Heart left ventricle (tissue), 13 donors: ENCODE results near the gene CAPN12.

Experiments
- CTCF ChIP-seq, 12 donors: fragments of 200-600 bp; sonication (generic) in 4 of 12; IDR thresholded peaks; one replicate each; pipeline versions ENCODE4 v1.5.0 to v1.8.0; 2018 to 2022; ENCODE audit warnings: antibody characterized with exemption in 12 of 12, mild to moderate bottlenecking in 5 of 12
- POLR2A ChIP-seq, 2 donors: fragments of 450-650 bp; IDR thresholded peaks; one replicate each; pipeline ENCODE4 v1.6.1; 2017; ENCODE audit warnings: antibody characterized with exemption in 2 of 2, mild to moderate bottlenecking in 2 of 2, moderate library complexity in 2 of 2
- donor health status: ischemic (EF 13 %, LVEDD 7.1; RV severe dilation, severe dysfunction).
- donor health status: DM: no; HTN: yes; CAD: no.
- donor health status: DM: no; HTN: no; CAD: no.
- donor health status: ischemic (EF 25% LVEDD 6.9; RV normal size, moderate dysfunction).
- donor health status: ischemic (EF 25% LVEDD 5.7; RV mildly dilated, moderate dysfunction).
- donor health status: ischemic (EF 35%, LVEDD 5.7; RV mildly dilated, moderate dysfunction).
- donor health status: nonischemic (EF 11% LVEDD 7.7; RV severe dilation, severe dysfunction).
- donor health status: DM: yes; HTN: yes; CAD: no.
- donor health status: PGD.
- donor health status: ischemic (EF 29% LVEDD 5.4; RV normal size, mild dysfunction).
- donor health status: nonischemic (EF 23%, LVEDD 6.1; RV moderate dilation, normal function).

- TF ChIP-seq CTCF (IDR thresholded peaks at IDR 0.05) (no peak), POLR2A (IDR thresholded peaks at IDR 0.05) (no peak)
Measured at GRCh38 chr19:38733493-38734175, 10.6 kb downstream of the CAPN12 start.
